ENCODE results near the gene DDHD1.

Gene DDHD1

GRCh38 chr14:52987042-52987441 lies 166.1 kb downstream of the DDHD1 start:
- DNase-seq, result no peak
